ENCODE results near the gene RALY.

DNA sequence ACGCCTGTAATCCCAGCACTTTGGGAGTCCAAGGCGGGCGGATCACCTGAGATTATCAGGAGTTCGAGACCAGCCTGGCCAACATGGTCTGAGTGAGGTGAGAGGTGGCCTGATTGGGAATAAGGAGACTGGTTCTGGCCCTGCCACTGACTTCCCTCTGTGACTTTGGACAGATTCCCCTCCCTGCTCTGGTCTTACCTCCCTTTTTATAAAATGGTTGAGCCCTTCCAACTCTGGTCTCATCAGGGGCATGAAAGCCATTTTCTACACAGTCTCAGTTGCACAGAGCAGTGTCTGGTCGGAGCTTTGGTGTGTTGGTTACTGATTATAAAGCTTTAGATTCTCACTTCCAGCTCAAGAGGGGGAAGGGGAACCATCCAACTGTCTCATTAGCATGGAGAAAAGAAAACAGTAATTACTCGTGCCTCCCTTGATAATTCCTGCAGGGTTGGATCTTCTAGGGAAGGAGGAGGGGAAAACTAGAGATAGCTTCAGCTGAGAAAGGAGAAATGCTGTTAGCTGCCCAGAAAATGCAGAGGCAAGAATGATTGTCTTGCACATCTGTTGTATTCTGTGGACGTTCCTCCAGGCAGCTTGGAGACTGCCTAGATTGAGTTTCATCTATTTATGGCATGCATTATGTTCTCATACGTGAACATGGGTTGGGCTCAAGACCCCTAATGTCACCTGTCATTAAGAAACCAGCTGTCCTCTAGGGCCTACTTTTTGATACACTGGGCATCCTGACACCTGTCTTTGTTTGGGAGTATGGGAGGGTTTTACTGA, 30.4 kb downstream of the RALY start:
- no peak for TF ChIP-seq EZH2phosphoT487 (IDR thresholded peaks at IDR 0.05; ENCODE audit: borderline replicate concordance, low read depth, low read length)
- TF ChIP-seq, protein P1, sequence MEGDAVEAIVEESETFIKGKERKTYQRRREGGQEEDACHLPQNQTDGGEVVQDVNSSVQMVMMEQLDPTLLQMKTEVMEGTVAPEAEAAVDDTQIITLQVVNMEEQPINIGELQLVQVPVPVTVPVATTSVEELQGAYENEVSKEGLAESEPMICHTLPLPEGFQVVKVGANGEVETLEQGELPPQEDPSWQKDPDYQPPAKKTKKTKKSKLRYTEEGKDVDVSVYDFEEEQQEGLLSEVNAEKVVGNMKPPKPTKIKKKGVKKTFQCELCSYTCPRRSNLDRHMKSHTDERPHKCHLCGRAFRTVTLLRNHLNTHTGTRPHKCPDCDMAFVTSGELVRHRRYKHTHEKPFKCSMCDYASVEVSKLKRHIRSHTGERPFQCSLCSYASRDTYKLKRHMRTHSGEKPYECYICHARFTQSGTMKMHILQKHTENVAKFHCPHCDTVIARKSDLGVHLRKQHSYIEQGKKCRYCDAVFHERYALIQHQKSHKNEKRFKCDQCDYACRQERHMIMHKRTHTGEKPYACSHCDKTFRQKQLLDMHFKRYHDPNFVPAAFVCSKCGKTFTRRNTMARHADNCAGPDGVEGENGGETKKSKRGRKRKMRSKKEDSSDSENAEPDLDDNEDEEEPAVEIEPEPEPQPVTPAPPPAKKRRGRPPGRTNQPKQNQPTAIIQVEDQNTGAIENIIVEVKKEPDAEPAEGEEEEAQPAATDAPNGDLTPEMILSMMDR (conservative IDR thresholded peaks at IDR 0.05; ENCODE audit: low read length) = no peak
